ENCODE results near the gene SLC29A4. TPM values are rescaled to one million over a fixed set of nuclear protein-coding genes. Genes with fewer than 3 reads are reported as not detected.
A peak's percentile ranks its signal among the peaks of the same experiment; 100 is the strongest.

Gene SLC29A4
- polyA plus RNA-seq, 1 of the 3 experiments (the other 2 are of a cell fraction), result 12.3 TPM

- TF ChIP-seq PBX3 (IDR thresholded peaks at IDR 0.05) (no peak), GATA2 (CRISPR knock-in tag; IDR thresholded peaks at IDR 0.05) (no peak), FOXM1 (IDR thresholded peaks at IDR 0.05; ENCODE audit: low read depth) (no peak), TAF1 (IDR thresholded peaks at IDR 0.05; ENCODE audit: borderline replicate concordance, low read depth, low read length) (no peak), TEAD4 (IDR thresholded peaks at IDR 0.05; ENCODE audit: borderline replicate concordance, insufficient read depth) (no peak), NFIC (IDR thresholded peaks at IDR 0.05; ENCODE audit: borderline replicate concordance) (no peak), MEF2A (IDR thresholded peaks at IDR 0.05; ENCODE audit: borderline replicate concordance, low read depth) (no peak), YY1 (IDR thresholded peaks at IDR 0.05; ENCODE audit: low read depth) (no peak)
Observed at GRCh38 chr7:5330288-5330687, 47.5 kb downstream of the SLC29A4 start (continued).

GRCh38 chr7:5332579-5332978, 49.8 kb downstream of the SLC29A4 start:
- Histone ChIP-seq H3K4me3 (ENCODE audit: low read depth in 2 of 2, low read length in 1 of 2) (no peak overlapping the region), H3F3A (replicated peaks; ENCODE audit: insufficient read depth) (peaks cover 18% of the 10 kb centered on the region), H3K79me2 (ENCODE audit: insufficient read depth) (peaks cover 60% of the 10 kb centered on the region), H3K4me1 (ENCODE audit: control insufficient read depth in 1 of 2, insufficient read depth in 2 of 2, low read depth in 1 of 2, low read length in 1 of 2) (peaks cover 0 to 6% of the 10 kb centered on the region in 2 experiments; a peak in 1 of 4 replicates), H3K9ac (no peak overlapping the region), H3K4me2 (no peak overlapping the region), H3K36me3 (replicated peaks in 1 of 2; ENCODE audit: control insufficient read depth in 1 of 2, insufficient read depth in 2 of 2, low read length in 1 of 2) (peaks cover 19 to 62% of the 10 kb centered on the region in 2 experiments), H3K9me2 (no peaks in the 10 kb centered on the region), H3K9me3 (0 out of 2 replicates have a peak, but pooled peaks cover 3% of the 10 kb centered on the region), H2AFZ (ENCODE audit: low read depth) (no peak overlapping the region), H3K27me3 (ENCODE audit: insufficient read depth) (no peaks in the 10 kb centered on the region), H3K27ac (ENCODE audit: low read depth in 2 of 2, low read length in 1 of 2) (no peak overlapping the region), H4K20me1 (ENCODE audit: insufficient read depth) (peaks cover 16% of the 10 kb centered on the region)
- TF ChIP-seq EZH2phosphoT487 (IDR thresholded peaks at IDR 0.05; ENCODE audit: borderline replicate concordance, low read depth) (no peak), RXRA (IDR thresholded peaks at IDR 0.05; ENCODE audit: borderline replicate concordance, low read depth) (no peak), YY1 (IDR thresholded peaks at IDR 0.05; ENCODE audit: low read depth) (no peak), FOXJ3 (CRISPR knock-in tag; IDR thresholded peaks at IDR 0.05) (no peak), USF2 (IDR thresholded peaks at IDR 0.05; ENCODE audit: borderline replicate concordance, low read depth, low read length) (no peak)
- POLR2A ChIA-PET, result no interaction called here
- peak; percentile 34 for DNase-seq
- CTCF ChIA-PET, result interaction anchor here (1.0 to 1.2 kb wide), 2 partner anchors 33 to 163 kb away, joined by 3 read pairs; no protein-coding TSS in a partner anchor
- 99% methylated on average over 37 of the region's 43 CpGs for WGBS (ENCODE audit: low lambda C conversion rate)
